ENCODE results near the gene SAPCD1.
A peak's percentile ranks its signal among the peaks of the same experiment; 100 is the strongest.

SAPCD1 gene

DNA sequence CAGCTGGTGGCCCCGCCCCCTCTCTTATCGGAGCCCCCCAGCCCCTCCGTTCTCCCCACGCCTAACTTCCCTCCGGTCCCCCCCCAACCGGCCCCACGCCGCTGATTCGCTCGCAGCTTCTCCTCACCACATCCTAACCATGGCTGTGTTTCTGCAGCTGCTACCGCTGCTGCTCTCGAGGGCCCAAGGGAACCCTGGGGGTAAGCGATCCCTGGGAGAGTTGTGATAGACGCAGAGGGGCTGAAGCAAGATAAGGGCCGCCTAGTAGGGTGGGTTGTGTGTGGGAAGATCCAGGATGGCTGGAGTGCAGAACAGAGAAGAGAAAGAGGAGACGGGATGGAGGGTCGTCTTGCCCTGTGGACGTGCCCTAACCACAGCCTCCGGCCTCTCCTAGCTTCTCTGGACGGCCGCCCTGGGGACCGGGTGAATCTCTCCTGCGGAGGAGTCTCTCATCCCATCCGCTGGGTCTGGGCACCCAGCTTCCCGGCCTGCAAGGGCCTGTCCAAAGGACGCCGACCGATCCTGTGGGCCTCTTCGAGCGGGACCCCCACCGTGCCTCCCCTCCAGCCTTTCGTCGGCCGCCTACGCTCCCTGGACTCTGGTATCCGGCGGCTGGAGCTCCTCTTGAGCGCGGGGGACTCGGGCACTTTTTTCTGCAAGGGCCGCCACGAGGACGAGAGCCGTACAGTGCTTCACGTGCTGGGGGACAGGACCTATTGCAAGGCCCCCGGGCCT, 39.0 kb upstream of the SAPCD1 start, which contains the start of gene MPIG6B:
Gene MPIG6B (plus strand): TSS at position 129 of the 735 bp plus-strand sequence. CDS start 11 bp downstream, at position 140.
- H3K4me3 ChIP-seq (ENCODE audit: low read length) = no peak within 1 kb of the TSS
- H3K4me1 ChIP-seq (ENCODE audit: control insufficient read depth, insufficient read depth, low read length) = peaks cover 1% of the 10 kb centered on the region
- H3K36me3 ChIP-seq (ENCODE audit: insufficient read depth, low read length) = peaks cover 25% of the 10 kb centered on the region
- H3K9me3 ChIP-seq (replicated peaks; ENCODE audit: low read length) = no peaks in the 10 kb centered on the region
- no peaks in the 10 kb centered on the region for H3K27me3 ChIP-seq (ENCODE audit: control insufficient read depth, insufficient read depth, low read length)
- H3K4me2 ChIP-seq (ENCODE audit: low read length) = no peak within 1 kb of the TSS
- no peak within 1 kb of the TSS for H3K9ac ChIP-seq (ENCODE audit: low read depth, low read length)

GRCh38 chr6:31723980-31724691, 38.3 kb upstream of the SAPCD1 start:
- Histone ChIP-seq H3K9ac (ENCODE audit: low read depth, low read length) (no peak overlapping the region), H3K4me1 (ENCODE audit: control insufficient read depth, insufficient read depth, low read length) (peaks cover 7% of the 10 kb centered on the region), H3K9me3 (replicated peaks; ENCODE audit: low read length) (no peaks in the 10 kb centered on the region), H3K4me3 (ENCODE audit: low read length) (no peak overlapping the region), H3K36me3 (ENCODE audit: insufficient read depth, low read length) (peaks cover 25% of the 10 kb centered on the region), H3K27me3 (ENCODE audit: control insufficient read depth, insufficient read depth, low read length) (no peaks in the 10 kb centered on the region), H3K4me2 (ENCODE audit: low read length) (no peak overlapping the region)

DNA sequence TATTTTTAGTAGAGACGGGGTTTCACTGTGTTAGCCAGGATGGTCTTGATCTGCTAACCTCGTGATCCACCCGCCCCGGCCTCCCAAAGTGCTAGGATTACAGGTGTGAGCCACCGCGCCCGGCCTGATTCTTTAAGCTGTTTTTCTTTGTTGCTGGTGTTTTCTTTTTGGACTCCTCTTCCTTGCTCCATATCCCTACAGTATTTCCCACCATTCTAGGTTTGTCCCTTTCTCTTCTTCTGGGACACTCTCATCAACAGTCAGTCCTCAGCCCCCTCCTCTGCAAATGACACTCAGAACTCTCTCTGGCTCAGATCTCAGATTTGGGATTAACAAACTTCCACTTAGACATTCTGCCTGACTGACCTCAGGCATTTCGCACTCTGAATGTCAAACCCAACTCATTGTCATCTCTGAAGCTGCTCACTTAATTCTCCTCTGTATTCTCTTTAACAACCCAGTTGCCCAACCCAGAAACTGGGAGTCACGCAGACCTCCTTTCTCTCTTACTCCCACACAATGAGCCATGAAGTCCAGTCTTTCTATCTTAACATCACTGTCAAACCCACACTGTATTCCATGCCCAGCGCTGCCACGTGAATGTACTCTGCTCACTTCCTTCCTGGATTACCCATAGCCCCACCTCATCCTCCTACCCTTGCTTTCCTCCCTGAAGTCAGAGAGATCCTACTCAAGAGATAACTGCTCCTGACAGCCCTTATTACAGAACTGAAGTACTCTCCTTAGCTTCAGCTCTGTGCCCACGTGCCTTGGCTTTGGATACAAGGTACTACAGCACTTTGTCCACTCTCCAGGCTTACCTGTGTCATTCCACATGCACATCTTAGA, 36.7 kb upstream of the SAPCD1 start:
- Histone ChIP-seq H3K4me2 (ENCODE audit: low read length) (no peak overlapping the region), H3K36me3 (ENCODE audit: insufficient read depth, low read length) (peaks cover 31% of the 10 kb centered on the region), H3K4me3 (ENCODE audit: low read length) (no peak overlapping the region), H3K9ac (ENCODE audit: low read depth, low read length) (no peak overlapping the region), H3K9me3 (replicated peaks; ENCODE audit: low read length) (no peaks in the 10 kb centered on the region), H3K27me3 (ENCODE audit: control insufficient read depth, insufficient read depth, low read length) (no peaks in the 10 kb centered on the region), H3K4me1 (ENCODE audit: control insufficient read depth, insufficient read depth, low read length) (peaks cover 13% of the 10 kb centered on the region)

DNA sequence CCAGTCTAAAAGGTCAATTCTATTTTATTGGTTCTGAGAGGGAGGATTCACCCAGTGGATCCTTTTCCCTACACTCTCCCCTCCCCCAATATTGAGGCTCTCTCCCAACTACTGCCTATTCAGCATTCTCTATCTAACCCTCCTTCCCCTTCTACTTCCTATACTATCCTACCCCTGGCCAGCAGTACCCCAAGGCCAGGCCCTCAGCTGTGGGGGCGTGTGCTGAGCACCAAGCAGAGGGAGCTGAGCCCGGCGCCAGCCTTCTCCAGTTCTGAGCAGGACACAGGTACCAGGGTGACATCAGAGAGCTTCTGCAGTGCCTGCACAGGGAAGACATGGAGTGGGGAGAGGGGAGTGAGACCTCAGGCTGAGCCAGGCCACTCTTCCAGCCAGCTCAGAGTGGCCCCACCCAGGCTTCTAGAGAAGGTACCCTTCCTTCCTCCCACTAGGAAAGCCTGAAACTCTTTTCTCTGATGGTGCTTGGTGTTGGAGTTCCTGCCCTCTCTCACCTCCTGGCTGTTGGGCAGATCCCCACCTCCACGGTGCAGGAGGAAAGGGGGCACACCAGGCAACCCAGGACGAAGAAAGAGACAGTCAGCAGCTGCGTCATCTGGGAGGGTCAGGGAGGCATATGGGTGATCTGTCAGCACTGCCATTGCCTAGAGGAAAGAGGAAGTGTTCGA, 35.3 kb upstream of the SAPCD1 start:
- no peak overlapping the region for H3K4me2 ChIP-seq (ENCODE audit: low read length)
- peaks cover 42% of the 10 kb centered on the region for H3K36me3 ChIP-seq (ENCODE audit: insufficient read depth, low read length)
- no peaks in the 10 kb centered on the region for H3K9me3 ChIP-seq (replicated peaks; ENCODE audit: low read length)
- H3K27me3 ChIP-seq (ENCODE audit: control insufficient read depth, insufficient read depth, low read length) = no peaks in the 10 kb centered on the region
- H3K4me3 ChIP-seq (ENCODE audit: low read length) = no peak overlapping the region
- H3K9ac ChIP-seq (ENCODE audit: low read depth, low read length) = no peak overlapping the region
- H3K4me1 ChIP-seq (ENCODE audit: control insufficient read depth, insufficient read depth, low read length) = peaks cover 15% of the 10 kb centered on the region

GRCh38 chr6:31727717-31728671, 34.5 kb upstream of the SAPCD1 start:
- Histone ChIP-seq H3K9ac (ENCODE audit: low read depth, low read length) (peak overlapping the region; percentile 89), H3K27me3 (ENCODE audit: control insufficient read depth, insufficient read depth, low read length) (no peaks in the 10 kb centered on the region), H3K4me2 (ENCODE audit: low read length) (peak overlapping the region; percentile 90), H3K4me1 (ENCODE audit: control insufficient read depth, insufficient read depth, low read length) (peaks cover 15% of the 10 kb centered on the region), H3K36me3 (ENCODE audit: insufficient read depth, low read length) (peaks cover 48% of the 10 kb centered on the region), H3K9me3 (replicated peaks; ENCODE audit: low read length) (no peaks in the 10 kb centered on the region), H3K4me3 (ENCODE audit: low read length) (peak overlapping the region; percentile 79)

- Histone ChIP-seq H3K4me2 (ENCODE audit: low read length) (peak within 1 kb of the TSS; percentile 90), H3K36me3 (ENCODE audit: insufficient read depth, low read length) (peaks cover 57% of the 10 kb centered on the region), H3K27me3 (ENCODE audit: control insufficient read depth, insufficient read depth, low read length) (no peaks in the 10 kb centered on the region), H3K9ac (ENCODE audit: low read depth, low read length) (peak within 1 kb of the TSS; percentile 89), H3K4me1 (ENCODE audit: control insufficient read depth, insufficient read depth, low read length) (peaks cover 23% of the 10 kb centered on the region), H3K4me3 (ENCODE audit: low read length) (peak within 1 kb of the TSS; percentile 79), H3K9me3 (replicated peaks; ENCODE audit: low read length) (no peaks in the 10 kb centered on the region)
Observed at GRCh38 chr6:31728767-31729514, 33.5 kb upstream of the SAPCD1 start, which contains the start of gene DDAH2. DDAH2 (minus strand) TSS chr6:31729299; CDS start chr6:31729161, 138 bp downstream.

GRCh38 chr6:31729515-31729978, 32.9 kb upstream of the SAPCD1 start:
- peaks cover 63% of the 10 kb centered on the region for H3K36me3 ChIP-seq (ENCODE audit: insufficient read depth, low read length)
- peak overlapping the region; percentile 79 for H3K4me3 ChIP-seq (ENCODE audit: low read length)
- peak overlapping the region; percentile 90 for H3K4me2 ChIP-seq (ENCODE audit: low read length)
- peak overlapping the region; percentile 89 for H3K9ac ChIP-seq (ENCODE audit: low read depth, low read length)
- H3K4me1 ChIP-seq (ENCODE audit: control insufficient read depth, insufficient read depth, low read length) = peaks cover 28% of the 10 kb centered on the region
- no peaks in the 10 kb centered on the region for H3K27me3 ChIP-seq (ENCODE audit: control insufficient read depth, insufficient read depth, low read length)
- H3K9me3 ChIP-seq (replicated peaks; ENCODE audit: low read length) = no peaks in the 10 kb centered on the region

DNA sequence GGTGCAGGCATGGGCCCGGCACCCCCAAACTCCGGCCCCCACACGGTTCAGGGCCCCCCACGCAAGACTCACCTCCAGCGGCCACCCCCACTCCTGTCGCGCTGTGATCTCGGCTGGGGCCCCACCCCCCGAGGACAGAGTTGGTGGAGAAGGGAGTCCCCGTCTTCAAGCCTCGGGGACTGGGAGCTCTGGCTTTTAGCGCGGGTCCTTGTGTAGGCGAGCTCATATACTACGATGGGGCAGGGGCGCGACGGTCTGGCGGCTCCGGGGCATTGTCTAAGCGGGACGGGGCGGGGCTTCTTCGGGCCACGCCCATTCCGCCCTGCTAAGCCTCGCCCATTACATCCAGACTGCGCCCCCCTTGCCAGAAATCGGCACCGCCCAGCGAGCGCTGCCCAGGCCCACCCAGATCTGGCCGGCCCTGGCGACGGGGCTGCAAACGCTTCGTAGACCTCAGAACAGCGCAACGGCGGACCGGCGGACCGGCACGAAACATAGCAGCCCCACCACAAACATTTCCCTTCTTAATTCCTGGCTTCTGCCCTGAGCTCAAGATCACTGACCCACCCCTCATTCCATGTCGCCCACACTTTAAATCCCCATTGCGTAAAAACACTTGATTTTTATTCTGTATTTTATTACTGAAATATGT, 32.4 kb upstream of the SAPCD1 start:
- peaks cover 28% of the 10 kb centered on the region for H3K4me1 ChIP-seq (ENCODE audit: control insufficient read depth, insufficient read depth, low read length)
- H3K9ac ChIP-seq (ENCODE audit: low read depth, low read length) = peak overlapping the region; percentile 89
- H3K36me3 ChIP-seq (ENCODE audit: insufficient read depth, low read length) = peaks cover 64% of the 10 kb centered on the region
- no peaks in the 10 kb centered on the region for H3K27me3 ChIP-seq (ENCODE audit: control insufficient read depth, insufficient read depth, low read length)
- peak overlapping the region; percentile 90 for H3K4me2 ChIP-seq (ENCODE audit: low read length)
- H3K9me3 ChIP-seq (replicated peaks; ENCODE audit: low read length) = no peaks in the 10 kb centered on the region
- peak overlapping the region; percentile 79 for H3K4me3 ChIP-seq (ENCODE audit: low read length)

GRCh38 chr6:31730631-31731086, 31.8 kb upstream of the SAPCD1 start:
- Histone ChIP-seq H3K9ac (ENCODE audit: low read depth, low read length) (peak overlapping the region; percentile 89), H3K4me3 (ENCODE audit: low read length) (peak overlapping the region; percentile 79), H3K36me3 (ENCODE audit: insufficient read depth, low read length) (peaks cover 62% of the 10 kb centered on the region), H3K4me1 (ENCODE audit: control insufficient read depth, insufficient read depth, low read length) (peaks cover 28% of the 10 kb centered on the region), H3K27me3 (ENCODE audit: control insufficient read depth, insufficient read depth, low read length) (no peaks in the 10 kb centered on the region), H3K4me2 (ENCODE audit: low read length) (peak overlapping the region; percentile 90), H3K9me3 (replicated peaks; ENCODE audit: low read length) (no peaks in the 10 kb centered on the region)

Data from skeletal muscle satellite cell (primary cell).